Measurements from ENCODE around the gene LIMK1.

DNA sequence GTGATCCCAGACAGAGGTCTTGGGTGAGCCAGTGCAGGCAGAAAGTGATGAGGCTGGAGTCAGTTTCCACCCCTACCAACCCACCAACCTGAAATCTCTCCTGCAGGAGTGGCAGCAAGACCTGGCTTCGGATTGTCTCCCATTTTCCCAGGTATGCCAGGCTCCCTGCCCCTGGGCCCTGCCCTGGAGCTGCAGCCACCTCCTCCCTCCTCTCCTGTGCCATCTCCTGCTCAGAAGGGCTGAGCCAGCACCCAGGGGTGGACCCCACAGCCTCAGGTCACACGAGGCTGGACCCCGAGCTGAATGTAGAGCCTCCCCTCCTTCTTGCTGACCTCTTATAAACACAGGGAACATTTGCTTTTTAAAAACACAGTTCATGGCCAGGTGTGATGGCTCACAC is 17.0 kb upstream of the LIMK1 start:
- TF ChIP-seq, protein P1, sequence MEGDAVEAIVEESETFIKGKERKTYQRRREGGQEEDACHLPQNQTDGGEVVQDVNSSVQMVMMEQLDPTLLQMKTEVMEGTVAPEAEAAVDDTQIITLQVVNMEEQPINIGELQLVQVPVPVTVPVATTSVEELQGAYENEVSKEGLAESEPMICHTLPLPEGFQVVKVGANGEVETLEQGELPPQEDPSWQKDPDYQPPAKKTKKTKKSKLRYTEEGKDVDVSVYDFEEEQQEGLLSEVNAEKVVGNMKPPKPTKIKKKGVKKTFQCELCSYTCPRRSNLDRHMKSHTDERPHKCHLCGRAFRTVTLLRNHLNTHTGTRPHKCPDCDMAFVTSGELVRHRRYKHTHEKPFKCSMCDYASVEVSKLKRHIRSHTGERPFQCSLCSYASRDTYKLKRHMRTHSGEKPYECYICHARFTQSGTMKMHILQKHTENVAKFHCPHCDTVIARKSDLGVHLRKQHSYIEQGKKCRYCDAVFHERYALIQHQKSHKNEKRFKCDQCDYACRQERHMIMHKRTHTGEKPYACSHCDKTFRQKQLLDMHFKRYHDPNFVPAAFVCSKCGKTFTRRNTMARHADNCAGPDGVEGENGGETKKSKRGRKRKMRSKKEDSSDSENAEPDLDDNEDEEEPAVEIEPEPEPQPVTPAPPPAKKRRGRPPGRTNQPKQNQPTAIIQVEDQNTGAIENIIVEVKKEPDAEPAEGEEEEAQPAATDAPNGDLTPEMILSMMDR (IDR thresholded peaks at IDR 0.05; ENCODE audit: borderline replicate concordance, extremely low read depth, low read length, poor library complexity, severe bottlenecking): no peak
- TF ChIP-seq EZH2 (IDR thresholded peaks at IDR 0.05; ENCODE audit: borderline replicate concordance, low read depth, low read length, severe bottlenecking): no peak

Measured in DND-41 (cell line).